ENCODE measurements around the gene ADAMTS2.

DNA sequence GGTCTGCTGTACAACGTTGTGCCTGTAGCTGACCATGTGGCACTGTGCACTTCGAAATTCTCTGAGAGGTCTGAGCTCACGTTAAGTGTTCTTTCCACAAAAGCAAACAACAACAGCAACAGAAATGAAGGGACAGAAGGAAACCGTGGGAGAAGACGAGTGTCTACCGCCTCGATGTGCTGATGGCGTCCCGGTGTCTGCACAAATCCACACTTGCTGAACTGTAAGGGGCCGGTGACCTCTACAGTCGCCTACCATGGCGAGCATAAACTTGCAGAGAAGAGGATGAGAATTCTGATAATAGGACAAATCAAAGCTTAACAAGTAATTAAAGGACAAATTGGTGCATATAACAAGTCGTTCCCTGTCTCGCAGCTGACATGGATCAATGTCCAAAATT is 114.0 kb downstream of the ADAMTS2 start:
- TF ChIP-seq, protein P1, sequence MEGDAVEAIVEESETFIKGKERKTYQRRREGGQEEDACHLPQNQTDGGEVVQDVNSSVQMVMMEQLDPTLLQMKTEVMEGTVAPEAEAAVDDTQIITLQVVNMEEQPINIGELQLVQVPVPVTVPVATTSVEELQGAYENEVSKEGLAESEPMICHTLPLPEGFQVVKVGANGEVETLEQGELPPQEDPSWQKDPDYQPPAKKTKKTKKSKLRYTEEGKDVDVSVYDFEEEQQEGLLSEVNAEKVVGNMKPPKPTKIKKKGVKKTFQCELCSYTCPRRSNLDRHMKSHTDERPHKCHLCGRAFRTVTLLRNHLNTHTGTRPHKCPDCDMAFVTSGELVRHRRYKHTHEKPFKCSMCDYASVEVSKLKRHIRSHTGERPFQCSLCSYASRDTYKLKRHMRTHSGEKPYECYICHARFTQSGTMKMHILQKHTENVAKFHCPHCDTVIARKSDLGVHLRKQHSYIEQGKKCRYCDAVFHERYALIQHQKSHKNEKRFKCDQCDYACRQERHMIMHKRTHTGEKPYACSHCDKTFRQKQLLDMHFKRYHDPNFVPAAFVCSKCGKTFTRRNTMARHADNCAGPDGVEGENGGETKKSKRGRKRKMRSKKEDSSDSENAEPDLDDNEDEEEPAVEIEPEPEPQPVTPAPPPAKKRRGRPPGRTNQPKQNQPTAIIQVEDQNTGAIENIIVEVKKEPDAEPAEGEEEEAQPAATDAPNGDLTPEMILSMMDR (IDR thresholded peaks at IDR 0.05): no peak
- TF ChIP-seq POLR2A (IDR thresholded peaks at IDR 0.05) (no peak), POLR2AphosphoS5 (IDR thresholded peaks at IDR 0.05) (no peak)

Measured in transverse colon (tissue), 4 donors.